ENCODE data around the gene HTRA1. TPM values are rescaled to one million over a fixed set of nuclear protein-coding genes. Genes with fewer than 3 reads are reported as not detected.

The HTRA1 gene
- polyA plus RNA-seq, 1 of the 3 experiments (the other 2 are of a cell fraction): 291 TPM

DNA sequence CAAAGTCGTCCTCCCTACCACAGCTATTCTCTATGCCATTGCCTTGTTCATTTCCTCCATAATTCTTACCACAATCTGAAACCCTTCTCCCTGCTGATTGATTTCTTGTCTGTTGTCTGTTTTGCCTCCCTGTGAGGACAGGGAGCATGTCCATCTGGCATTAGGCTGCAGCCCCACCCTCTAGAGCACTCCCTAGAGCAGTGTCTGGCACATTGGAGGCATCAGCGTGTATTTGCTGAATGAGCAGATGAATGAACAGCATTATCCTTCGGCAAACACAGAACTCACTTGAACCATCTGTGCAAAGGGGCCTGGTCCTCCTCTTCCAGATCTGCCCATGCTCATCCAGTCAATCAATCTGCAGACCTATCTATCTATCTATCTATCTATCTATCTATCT is 94.1 kb downstream of the HTRA1 start:
- ChIA-PET CTCF (interaction anchor here (6.2 kb wide), 1 partner anchor 10 kb away, joined by 37 read pairs; no protein-coding TSS in a partner anchor), POLR2A (no interaction called here)
- Histone ChIP-seq H3F3A (replicated peaks; ENCODE audit: insufficient read depth) (no peaks in the 10 kb centered on the region), H4K20me1 (ENCODE audit: insufficient read depth) (no peaks in the 10 kb centered on the region), H3K36me3 (replicated peaks in 1 of 2; ENCODE audit: control insufficient read depth in 1 of 2, insufficient read depth in 2 of 2, low read length in 1 of 2) (no peaks in the 10 kb centered on the region), H3K27ac (ENCODE audit: low read depth in 2 of 2, low read length in 1 of 2) (no peak overlapping the region), H3K4me3 (ENCODE audit: low read depth in 2 of 2, low read length in 1 of 2) (no peak overlapping the region), H3K4me1 (ENCODE audit: control insufficient read depth in 1 of 2, insufficient read depth in 2 of 2, low read depth in 1 of 2, low read length in 1 of 2) (no peaks in the 10 kb centered on the region; a peak in 1 of 4 replicates), H3K79me2 (ENCODE audit: insufficient read depth) (no peaks in the 10 kb centered on the region), H3K9me3 (no peaks in the 10 kb centered on the region), H3K9me2 (no peaks in the 10 kb centered on the region), H3K27me3 (ENCODE audit: insufficient read depth) (no peaks in the 10 kb centered on the region), H3K9ac (no peak overlapping the region), H3K4me2 (no peak overlapping the region), H2AFZ (ENCODE audit: low read depth) (no peak overlapping the region)
- no peak for TF ChIP-seq FOXM1 (IDR thresholded peaks at IDR 0.05; ENCODE audit: low read depth)
- TF ChIP-seq RAD21 (IDR thresholded peaks at IDR 0.05; ENCODE audit: low read length): no peak
- TF ChIP-seq SMC3 (IDR thresholded peaks at IDR 0.05; ENCODE audit: low read depth, low read length): no peak
- TF ChIP-seq TCF12 (IDR thresholded peaks at IDR 0.05): no peak
- TF ChIP-seq, protein P1, sequence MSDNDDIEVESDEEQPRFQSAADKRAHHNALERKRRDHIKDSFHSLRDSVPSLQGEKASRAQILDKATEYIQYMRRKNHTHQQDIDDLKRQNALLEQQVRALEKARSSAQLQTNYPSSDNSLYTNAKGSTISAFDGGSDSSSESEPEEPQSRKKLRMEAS (IDR thresholded peaks at IDR 0.05; ENCODE audit: low read depth): no peak
- no peak for TF ChIP-seq MEF2A (IDR thresholded peaks at IDR 0.05; ENCODE audit: borderline replicate concordance, low read depth)
- TF ChIP-seq, protein P2, sequence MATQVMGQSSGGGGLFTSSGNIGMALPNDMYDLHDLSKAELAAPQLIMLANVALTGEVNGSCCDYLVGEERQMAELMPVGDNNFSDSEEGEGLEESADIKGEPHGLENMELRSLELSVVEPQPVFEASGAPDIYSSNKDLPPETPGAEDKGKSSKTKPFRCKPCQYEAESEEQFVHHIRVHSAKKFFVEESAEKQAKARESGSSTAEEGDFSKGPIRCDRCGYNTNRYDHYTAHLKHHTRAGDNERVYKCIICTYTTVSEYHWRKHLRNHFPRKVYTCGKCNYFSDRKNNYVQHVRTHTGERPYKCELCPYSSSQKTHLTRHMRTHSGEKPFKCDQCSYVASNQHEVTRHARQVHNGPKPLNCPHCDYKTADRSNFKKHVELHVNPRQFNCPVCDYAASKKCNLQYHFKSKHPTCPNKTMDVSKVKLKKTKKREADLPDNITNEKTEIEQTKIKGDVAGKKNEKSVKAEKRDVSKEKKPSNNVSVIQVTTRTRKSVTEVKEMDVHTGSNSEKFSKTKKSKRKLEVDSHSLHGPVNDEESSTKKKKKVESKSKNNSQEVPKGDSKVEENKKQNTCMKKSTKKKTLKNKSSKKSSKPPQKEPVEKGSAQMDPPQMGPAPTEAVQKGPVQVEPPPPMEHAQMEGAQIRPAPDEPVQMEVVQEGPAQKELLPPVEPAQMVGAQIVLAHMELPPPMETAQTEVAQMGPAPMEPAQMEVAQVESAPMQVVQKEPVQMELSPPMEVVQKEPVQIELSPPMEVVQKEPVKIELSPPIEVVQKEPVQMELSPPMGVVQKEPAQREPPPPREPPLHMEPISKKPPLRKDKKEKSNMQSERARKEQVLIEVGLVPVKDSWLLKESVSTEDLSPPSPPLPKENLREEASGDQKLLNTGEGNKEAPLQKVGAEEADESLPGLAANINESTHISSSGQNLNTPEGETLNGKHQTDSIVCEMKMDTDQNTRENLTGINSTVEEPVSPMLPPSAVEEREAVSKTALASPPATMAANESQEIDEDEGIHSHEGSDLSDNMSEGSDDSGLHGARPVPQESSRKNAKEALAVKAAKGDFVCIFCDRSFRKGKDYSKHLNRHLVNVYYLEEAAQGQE (IDR thresholded peaks at IDR 0.05; ENCODE audit: low read depth, low read length): no peak
- TF ChIP-seq MXI1 (IDR thresholded peaks at IDR 0.05; ENCODE audit: low read depth, low read length): no peak
- TF ChIP-seq FOXJ3 (CRISPR knock-in tag; IDR thresholded peaks at IDR 0.05): no peak
- TF ChIP-seq RFX5 (IDR thresholded peaks at IDR 0.05; ENCODE audit: low read length): no peak
- TF ChIP-seq, protein P3, sequence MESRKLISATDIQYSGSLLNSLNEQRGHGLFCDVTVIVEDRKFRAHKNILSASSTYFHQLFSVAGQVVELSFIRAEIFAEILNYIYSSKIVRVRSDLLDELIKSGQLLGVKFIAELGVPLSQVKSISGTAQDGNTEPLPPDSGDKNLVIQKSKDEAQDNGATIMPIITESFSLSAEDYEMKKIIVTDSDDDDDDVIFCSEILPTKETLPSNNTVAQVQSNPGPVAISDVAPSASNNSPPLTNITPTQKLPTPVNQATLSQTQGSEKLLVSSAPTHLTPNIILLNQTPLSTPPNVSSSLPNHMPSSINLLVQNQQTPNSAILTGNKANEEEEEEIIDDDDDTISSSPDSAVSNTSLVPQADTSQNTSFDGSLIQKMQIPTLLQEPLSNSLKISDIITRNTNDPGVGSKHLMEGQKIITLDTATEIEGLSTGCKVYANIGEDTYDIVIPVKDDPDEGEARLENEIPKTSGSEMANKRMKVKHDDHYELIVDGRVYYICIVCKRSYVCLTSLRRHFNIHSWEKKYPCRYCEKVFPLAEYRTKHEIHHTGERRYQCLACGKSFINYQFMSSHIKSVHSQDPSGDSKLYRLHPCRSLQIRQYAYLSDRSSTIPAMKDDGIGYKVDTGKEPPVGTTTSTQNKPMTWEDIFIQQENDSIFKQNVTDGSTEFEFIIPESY (IDR thresholded peaks at IDR 0.05; ENCODE audit: borderline replicate concordance, low read depth): no peak
- no peak for TF ChIP-seq CHD2 (IDR thresholded peaks at IDR 0.05; ENCODE audit: low read length, partially characterized antibody)
- TF ChIP-seq SIN3A (IDR thresholded peaks at IDR 0.05; ENCODE audit: borderline replicate concordance, low read depth, low read length): no peak
- TF ChIP-seq JUND (IDR thresholded peaks at IDR 0.05): no peak
- TF ChIP-seq, protein P4, sequence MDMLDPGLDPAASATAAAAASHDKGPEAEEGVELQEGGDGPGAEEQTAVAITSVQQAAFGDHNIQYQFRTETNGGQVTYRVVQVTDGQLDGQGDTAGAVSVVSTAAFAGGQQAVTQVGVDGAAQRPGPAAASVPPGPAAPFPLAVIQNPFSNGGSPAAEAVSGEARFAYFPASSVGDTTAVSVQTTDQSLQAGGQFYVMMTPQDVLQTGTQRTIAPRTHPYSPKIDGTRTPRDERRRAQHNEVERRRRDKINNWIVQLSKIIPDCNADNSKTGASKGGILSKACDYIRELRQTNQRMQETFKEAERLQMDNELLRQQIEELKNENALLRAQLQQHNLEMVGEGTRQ (IDR thresholded peaks at IDR 0.05; ENCODE audit: borderline replicate concordance, low read depth, low read length): no peak
- no peak for TF ChIP-seq RXRA (IDR thresholded peaks at IDR 0.05; ENCODE audit: borderline replicate concordance, low read depth)
- TF ChIP-seq, protein P5, sequence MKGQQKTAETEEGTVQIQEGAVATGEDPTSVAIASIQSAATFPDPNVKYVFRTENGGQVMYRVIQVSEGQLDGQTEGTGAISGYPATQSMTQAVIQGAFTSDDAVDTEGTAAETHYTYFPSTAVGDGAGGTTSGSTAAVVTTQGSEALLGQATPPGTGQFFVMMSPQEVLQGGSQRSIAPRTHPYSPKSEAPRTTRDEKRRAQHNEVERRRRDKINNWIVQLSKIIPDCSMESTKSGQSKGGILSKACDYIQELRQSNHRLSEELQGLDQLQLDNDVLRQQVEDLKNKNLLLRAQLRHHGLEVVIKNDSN (IDR thresholded peaks at IDR 0.05; ENCODE audit: borderline replicate concordance, low read depth): no peak
- 65% methylated on average over 3 of the region's 3 CpGs for WGBS (ENCODE audit: low lambda C conversion rate)
- no peak for DNase-seq

Data from SK-N-SH (cell line).